NCI-H2227 (cell line): ENCODE data around the gene SLFN14.
"Not testable (repeated sequence)": the region's sequence is repeated elsewhere in the genome, so short reads cannot be mapped to it uniquely, and the experiment has no call there.

Source experiments
- DNase-seq: peaks from one replicate; lab custom pipeline; 2025; ENCODE audit not compliant: unreplicated experiment; lab: John Stamatoyannopoulos, UW

The SLFN14 gene

DNA sequence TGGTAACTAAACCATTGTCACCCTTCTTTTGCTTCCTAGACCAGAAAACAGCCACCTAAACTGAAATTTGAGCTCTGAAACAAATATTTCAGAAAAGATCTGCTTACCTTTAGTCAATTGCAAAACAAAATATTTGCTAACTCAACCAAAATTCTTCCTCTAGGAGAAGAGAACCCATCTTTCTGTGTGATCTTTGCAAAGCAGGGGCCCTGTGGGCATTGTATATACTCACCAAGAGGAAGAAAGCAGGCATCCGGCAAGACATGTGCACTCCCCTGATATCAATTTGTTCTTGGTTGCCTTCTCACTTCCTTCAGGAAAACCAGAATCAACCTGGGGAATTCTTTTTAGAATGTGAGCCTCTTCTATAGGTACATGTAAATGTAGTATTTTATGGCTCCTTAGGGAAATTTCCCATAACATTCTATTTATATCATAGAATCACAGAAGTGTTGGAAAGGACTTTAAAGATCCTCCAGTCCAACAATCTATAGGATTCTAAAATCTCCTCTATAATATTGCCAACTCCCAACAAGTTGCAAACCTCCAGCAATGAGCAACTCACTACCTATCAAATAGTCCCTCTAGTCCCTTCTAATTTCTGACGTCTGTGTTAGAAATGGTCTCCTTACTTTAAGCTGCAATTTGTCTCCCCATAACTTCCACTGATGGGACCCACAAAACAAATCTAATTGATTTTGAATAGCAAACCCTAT, 966 bp downstream of the SLFN14 start:
- DNase-seq: no peak

- no peak for DNase-seq
Observed at GRCh38 chr17:35557353-35557752, 3.3 kb downstream of the SLFN14 start.

DNA sequence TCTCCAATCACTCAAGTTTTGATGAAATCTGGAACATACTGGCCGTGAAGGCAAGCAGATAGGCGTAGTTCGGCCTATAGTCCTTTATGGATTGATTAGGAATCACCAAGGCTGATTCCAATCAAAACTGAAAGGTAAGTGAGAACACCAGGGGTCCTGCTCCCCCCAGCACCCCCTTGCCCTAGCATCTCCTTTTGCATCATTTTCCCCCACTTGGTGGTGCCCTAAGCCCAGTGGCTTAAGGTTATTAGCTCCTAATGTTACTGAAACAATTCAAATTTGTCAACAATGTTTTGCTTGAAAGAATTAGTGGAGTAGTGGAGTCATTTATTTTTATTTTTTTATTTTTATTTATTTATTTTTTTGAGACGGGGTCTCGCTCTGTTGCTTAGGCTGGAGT, 4.9 kb downstream of the SLFN14 start:
- DNase-seq: no peak

DNA sequence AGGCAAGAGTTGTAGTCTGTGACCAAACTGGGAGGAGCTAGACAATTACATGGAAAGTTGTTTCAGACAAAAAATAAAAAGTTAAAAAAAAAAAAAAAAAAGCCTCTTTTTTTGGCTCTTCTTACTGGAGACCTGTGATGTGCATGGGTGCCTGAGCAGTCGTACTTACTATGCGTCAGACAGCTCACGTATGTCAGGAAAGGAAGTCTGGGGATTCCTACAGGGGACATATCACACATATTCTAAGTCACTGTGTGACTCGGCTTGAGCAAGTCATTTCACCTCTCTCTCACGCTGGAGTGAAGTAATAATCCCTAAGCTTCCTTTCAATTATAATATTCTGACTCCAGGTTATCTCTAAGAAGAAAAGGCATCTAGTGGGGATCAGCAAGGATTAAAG, 6.0 kb downstream of the SLFN14 start:
- DNase-seq: no peak

- DNase-seq: no peak
Observed at GRCh38 chr17:35553310-35553709, 7.3 kb downstream of the SLFN14 start.

DNA sequence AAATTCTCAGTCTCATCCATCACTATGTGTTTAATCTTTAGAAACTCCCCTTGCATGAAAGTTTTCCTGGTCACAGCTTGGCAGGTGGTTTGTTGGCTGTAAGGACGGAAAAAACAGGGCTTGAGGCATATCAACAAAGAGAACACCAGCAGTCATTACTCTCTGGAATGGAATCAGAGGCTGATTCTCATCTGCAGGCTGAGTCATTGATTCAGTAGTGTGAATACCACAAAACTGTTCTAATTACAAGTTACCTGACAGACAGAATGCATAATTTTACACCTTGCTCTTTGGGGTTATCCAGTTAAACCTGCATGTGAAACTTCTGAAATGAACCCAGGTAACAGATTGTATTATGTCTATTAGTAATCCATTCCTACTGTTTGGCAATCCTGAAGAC, 11.6 kb downstream of the SLFN14 start:
- no peak for DNase-seq

DNA sequence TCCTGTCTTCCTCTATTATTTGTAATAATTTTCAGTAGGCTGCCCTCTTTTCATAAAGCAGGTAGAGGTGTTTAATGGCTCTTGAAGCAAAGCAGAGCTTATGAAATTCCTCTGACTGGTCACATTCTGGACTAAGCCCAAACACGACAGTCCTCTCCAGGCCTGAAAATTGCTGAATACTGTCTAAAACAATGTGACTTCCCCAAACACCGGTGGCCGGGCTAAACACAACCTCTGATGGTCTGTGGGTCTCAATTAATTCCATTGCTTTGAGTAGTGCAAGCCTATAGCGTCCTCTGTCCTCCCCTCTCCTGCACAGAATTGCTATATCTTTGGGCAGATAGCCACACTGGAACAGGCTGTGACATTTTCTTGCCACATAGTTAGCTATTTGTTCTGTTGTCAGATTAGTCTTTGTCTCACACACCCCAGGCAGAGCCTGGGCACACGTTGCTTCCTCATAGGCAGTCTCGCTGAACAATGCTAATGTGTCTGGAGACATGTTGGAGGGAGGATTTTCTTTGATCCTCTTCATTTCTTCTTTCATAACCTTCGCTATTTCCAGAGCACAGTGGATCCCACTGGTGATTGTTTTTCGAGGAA, 12.3 kb downstream of the SLFN14 start:
- DNase-seq: no peak

GRCh38 chr17:35546487-35546886, 14.1 kb downstream of the SLFN14 start:
- no peak for DNase-seq

- no peak for DNase-seq
Observed at GRCh38 chr17:35545150-35545549, 15.5 kb downstream of the SLFN14 start.

- no peak for DNase-seq
Observed at GRCh38 chr17:35543856-35544255, 16.8 kb downstream of the SLFN14 start.

DNA sequence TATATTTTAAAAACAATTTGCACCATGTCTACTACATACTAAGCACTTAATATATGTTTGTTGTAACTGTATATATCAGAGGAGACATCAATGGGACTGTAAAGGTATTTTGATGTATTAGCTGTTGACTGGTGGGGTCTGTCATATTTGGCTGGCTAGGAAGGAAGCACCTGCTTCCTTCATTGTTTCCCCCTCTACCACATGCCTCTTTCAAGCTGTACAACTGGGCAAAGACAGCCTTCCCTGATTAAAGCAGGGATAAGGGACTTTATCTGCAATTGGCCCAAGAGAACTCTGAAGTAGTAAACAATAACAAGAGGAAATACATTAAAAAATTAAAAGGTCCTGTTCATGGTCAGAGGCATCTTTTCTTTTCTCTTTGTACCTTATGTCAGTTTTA, 17.6 kb downstream of the SLFN14 start:
- DNase-seq: no peak

DNA sequence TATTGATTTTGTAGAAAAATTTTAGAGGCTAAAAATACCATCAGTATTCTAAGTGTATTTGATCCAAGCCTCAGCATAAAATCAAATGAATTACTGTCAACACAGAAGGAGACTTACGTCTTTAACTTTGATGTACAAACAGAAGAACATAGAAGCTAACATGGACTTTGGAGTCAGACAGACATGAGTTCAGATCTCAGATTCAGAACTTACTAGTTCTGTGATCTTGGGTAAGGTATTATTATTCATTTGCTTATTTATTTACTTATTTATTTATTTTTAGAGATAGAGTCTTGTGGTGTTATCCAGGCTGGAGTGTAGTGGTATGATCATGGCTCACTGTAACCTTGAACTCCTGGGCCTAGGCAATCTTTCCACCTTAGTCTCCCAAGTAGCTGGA, 19.2 kb downstream of the SLFN14 start:
- DNase-seq: peak; percentile 50

GRCh38 chr17:35540589-35541404, 19.8 kb downstream of the SLFN14 start:
- DNase-seq: peak; percentile 50

- no peak for DNase-seq
Observed at GRCh38 chr17:35539659-35540026, 21.0 kb downstream of the SLFN14 start.

GRCh38 chr17:35537601-35538141, 22.9 kb downstream of the SLFN14 start, which contains the start of gene SLFN12L:
SLFN12L (minus strand) TSS chr17:35537678; CDS start chr17:35522364, 15,314 bp downstream.
- DNase-seq: no peak

DNA sequence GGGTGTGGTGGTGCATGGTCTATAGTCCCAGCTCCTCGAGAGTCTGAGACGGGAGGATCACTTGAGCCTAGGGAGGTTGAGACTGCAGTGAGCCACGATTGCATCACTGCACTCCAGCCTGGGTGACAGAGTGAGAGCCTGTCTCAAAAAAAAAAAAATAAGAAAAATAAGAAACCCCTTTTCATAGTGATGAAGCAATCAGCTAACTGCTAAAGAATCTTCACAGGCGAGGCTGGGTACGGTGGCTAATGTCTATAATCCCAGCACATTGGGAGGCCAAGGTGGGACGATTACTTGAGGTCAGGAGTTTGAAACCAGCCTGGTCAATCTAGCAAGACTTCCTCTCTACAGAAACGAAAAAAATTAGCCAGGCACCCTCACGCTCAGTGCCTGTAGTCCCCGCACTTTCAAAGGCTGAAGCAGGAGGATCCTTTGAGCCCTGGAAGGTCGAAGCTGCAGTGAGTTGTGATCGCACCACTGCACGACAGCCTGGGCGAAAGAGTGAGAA, 23.9 kb downstream of the SLFN14 start:
- no peak for DNase-seq

DNA sequence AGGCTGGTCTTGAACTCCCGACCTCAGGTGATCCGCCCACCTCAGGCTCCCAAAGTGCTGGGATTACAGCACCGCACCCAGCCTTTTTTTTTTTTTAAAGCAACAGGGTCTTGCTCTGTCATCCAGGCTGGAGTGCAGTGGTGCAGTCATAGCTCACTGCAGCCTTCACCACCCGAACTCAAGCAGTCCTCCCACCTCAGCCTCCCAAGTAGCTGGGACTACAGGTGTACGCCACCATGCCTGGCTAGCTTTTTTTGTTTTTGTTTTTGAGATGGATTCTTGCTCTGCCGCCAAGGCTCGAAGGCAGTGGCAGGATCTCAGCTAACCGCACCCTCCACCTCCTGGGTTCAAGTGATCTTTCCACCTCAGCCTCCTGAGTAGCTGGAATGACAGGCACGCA, 25.2 kb downstream of the SLFN14 start:
- DNase-seq: not testable (repeated sequence)

- no peak for DNase-seq
Observed at GRCh38 chr17:35534576-35535093, 26.0 kb downstream of the SLFN14 start.

- no peak for DNase-seq
Observed at GRCh38 chr17:35531160-35531559, 29.5 kb downstream of the SLFN14 start.

GRCh38 chr17:35529866-35530265, 30.8 kb downstream of the SLFN14 start:
- no peak for DNase-seq

- DNase-seq: not testable (repeated sequence)
Observed at GRCh38 chr17:35529326-35529725, 31.3 kb downstream of the SLFN14 start.
